AG10803 (cell line): ENCODE results near the gene PSME1.
"Not testable (repeated sequence)": the region's sequence is repeated elsewhere in the genome, so short reads cannot be mapped to it uniquely, and the experiment has no call there.

ENCODE experiments used
- DNase-seq: peaks from one replicate; pipeline ENCODE4 v3.0.0; 2010; ENCODE audit warnings: low read depth
- H3K4me3 ChIP-seq: 2 replicates; pipeline ENCODE4 v1.5.1; 2011; ENCODE audit warnings: mild to moderate bottlenecking, low read length, control low read depth
- TF ChIP-seq, protein P1 (sequence below): conservative IDR thresholded peaks from 2 replicates; pipeline ENCODE4 v1.5.1; 2011; ENCODE audit warnings: mild to moderate bottlenecking, low read length, control low read depth, inconsistent platforms

The PSME1 gene

DNA sequence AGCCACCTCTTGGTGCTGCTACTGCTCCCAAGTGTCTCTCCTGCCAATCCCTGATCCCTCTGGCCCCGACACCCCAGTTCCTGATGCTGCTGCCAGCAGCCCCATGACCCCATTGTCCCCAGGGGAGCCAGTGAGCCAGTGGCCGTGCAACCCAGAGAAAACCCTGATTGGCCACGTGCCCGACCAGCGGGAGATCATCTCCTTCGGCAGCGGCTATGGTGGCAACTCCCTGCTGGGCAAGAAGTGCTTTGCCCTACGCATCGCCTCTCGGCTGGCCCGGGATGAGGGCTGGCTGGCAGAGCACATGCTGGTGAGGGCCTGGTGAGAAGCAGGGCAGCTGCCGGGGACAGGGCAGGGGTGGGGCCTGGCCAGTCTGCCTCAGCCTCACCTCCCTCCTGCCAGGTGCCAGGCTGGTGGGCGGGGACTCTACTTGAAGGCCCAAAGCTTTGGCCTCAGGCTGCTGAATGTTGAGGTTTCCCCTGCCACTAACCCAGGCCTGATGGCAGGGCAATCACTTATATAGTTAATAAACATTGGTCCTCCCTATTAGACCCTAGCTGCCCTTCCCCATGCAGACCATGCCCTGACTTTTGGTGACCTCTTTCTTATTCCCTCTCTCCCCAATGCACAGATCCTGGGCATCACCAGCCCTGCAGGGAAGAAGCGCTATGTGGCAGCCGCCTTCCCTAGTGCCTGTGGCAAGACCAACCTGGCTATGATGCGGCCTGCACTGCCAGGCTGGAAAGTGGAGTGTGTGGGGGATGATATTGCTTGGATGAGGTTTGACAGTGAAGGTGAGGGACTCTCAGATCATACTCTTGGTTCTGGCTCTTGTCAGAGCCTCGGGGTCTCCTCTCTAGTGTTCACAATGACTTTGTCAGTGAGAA, 36.8 kb upstream of the PSME1 start:
- no peak for DNase-seq
- H3K4me3 ChIP-seq, result no peak overlapping the region
- TF ChIP-seq, protein P1, sequence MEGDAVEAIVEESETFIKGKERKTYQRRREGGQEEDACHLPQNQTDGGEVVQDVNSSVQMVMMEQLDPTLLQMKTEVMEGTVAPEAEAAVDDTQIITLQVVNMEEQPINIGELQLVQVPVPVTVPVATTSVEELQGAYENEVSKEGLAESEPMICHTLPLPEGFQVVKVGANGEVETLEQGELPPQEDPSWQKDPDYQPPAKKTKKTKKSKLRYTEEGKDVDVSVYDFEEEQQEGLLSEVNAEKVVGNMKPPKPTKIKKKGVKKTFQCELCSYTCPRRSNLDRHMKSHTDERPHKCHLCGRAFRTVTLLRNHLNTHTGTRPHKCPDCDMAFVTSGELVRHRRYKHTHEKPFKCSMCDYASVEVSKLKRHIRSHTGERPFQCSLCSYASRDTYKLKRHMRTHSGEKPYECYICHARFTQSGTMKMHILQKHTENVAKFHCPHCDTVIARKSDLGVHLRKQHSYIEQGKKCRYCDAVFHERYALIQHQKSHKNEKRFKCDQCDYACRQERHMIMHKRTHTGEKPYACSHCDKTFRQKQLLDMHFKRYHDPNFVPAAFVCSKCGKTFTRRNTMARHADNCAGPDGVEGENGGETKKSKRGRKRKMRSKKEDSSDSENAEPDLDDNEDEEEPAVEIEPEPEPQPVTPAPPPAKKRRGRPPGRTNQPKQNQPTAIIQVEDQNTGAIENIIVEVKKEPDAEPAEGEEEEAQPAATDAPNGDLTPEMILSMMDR, result no peak

DNA sequence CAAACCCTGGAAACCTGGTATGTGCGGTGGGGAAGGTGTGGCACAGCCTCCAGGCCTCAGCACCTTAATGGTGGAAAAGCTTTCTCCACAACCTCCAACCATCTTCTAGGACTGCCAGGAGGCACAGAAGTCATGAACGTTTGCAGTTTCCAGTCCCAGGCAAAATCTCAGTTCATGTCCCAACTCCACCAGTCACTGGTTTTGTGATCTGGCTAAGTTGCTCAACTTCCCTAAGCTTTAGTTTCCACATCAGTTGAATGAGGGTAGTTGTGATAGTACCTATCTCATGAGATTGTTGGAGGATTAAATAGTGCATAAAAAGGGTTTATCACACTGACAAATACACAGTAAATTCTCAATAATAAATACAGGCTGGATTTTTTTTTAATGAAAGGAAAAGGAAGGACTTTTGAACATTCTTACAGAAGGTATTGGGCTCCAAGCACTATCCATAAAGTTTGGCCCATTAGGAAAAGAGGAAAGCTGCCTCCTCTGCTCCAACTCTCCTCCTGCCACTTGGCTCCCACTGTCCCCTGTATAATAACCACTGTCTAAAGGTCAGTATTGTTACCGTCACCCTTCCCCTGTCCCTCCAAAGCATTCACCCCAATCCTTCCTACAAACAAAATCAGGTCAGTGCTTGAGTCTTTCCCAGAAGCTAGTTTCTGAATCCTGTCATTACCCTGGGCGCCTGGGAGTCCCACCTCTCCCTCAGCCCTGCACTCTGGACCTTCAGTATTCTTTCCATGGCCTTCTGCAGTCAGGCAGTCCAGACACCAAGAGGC, 35.6 kb upstream of the PSME1 start:
- TF ChIP-seq, protein P1, result no peak
- DNase-seq, result no peak
- no peak overlapping the region for H3K4me3 ChIP-seq

DNA sequence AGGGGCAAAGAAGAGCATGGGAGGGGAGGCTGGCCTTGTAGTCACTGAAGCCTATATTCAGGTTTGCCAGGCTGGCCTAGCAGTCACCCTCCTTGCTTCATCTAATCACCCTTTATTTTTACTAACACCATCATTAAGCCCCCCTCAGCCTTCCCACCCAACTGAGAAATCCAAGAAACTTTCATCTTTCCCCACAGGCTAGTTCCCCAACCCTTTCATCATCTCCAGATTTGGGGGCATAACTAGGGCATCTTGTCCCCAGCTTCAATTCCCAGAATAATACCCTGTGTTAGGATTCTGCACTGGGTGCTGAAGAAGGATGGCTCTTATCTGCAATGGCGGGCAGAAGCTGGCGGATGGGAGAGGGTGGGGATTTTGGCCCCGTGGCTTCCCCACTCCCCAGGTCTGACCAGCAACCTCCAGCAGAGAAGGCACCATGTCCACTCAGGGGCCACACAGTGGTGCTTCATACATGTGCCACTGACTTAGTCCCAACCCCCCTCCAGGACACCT, 35.0 kb upstream of the PSME1 start:
- TF ChIP-seq, protein P1, result no peak
- no peak overlapping the region for H3K4me3 ChIP-seq
- DNase-seq, result no peak

DNA sequence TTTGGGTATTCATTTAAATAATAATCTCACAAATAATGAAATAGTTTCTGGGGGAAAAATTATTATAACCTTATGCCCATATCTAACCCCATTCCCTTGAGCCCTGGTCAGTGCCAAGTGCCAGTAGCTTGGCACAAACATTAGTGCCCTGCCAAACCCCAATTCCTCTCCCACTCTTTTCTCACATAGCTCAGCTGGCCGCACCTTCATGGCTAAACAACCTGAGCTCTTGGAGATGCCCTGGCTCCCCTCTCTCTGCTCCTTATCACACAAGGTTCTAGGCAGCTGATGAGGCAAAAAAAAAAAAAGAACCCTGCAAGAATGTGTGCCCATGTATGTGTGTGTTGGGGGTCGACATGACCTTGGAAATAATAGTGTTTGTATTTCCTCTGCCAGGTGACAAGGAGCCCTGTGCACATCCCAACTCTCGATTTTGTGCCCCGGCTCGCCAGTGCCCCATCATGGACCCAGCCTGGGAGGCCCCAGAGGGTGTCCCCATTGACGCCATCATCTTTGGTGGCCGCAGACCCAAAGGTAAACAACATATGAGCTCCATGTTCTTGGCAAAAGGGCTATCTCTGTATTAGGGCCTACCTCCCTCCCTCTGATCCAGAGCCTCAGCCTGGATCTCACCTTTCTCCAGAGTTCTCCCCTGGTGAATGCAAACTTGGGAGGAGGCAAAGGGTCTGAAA, 33.5 kb upstream of the PSME1 start:
- TF ChIP-seq, protein P1, result no peak
- H3K4me3 ChIP-seq, result no peak overlapping the region
- DNase-seq, result no peak

DNA sequence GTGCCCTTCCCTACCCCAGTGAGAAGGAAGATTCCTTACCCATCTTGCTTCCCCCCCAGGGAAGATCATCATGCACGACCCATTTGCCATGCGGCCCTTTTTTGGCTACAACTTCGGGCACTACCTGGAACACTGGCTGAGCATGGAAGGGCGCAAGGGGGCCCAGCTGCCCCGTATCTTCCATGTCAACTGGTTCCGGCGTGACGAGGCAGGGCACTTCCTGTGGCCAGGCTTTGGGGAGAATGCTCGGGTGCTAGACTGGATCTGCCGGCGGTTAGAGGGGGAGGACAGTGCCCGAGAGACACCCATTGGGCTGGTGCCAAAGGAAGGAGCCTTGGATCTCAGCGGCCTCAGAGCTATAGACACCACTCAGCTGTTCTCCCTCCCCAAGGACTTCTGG, 32.5 kb upstream of the PSME1 start:
- no peak overlapping the region for H3K4me3 ChIP-seq
- DNase-seq, result no peak
- TF ChIP-seq, protein P1, result no peak

DNA sequence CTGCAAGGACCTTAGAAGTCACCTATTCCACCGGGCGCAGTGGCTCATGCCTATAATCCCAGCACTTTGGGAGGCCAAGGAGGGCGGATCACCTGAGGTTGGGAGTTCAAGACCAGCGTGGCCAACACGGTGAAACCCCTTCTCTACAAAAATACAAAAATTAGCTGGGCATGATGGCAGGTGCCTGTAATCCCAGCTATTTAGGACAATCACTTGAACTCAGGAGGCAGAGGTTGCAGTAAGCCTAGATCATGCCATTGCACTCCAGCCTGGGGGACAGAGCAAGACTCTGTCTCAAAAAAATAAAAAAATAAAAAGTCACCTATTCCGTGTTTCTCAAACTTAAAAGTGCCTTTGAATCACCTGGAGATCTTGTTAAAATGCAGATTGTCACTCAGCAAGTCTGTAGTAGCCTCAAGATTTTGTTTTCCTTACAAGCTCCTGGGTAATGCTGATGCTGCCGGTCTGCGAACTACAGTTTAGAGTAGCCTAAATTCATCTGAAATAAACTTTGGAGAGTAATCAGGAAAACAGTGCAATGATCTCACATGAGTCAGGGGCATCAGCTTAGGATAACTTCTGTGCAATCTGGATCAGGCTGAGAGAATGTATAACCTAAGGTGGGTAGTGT, 30.3 kb upstream of the PSME1 start:
- not testable (repeated sequence) for H3K4me3 ChIP-seq

DNA sequence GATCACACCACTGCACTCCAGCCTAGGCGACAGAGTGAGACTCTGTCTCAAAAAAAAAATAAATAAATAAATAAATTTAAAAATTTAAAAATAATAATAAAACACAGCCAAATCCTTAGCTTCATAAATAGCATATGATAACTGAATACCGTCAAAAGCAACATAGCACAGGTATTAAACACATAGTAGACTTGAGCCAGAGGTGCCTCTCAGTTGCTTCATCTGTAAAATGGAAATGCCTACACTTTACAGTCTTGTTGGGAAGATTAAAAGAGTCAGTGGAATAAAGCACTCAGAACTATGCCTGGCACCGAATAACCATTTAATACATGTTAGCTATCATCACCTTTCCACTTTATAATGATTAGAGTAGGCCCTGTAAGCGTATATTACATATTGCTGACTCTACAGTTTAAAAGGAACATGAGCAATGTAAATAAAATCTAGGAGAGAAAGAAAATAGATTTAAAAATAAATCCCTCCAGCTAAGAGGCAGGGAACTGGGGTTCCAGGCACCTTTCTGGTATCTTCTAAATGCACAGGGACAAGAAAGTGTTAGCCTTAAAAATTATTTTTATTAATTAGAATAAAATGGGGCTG, 29.2 kb upstream of the PSME1 start:
- no peak for DNase-seq
- TF ChIP-seq, protein P1, result no peak
- no peak overlapping the region for H3K4me3 ChIP-seq

More for the DNA sequence above, 30.3 kb upstream of the PSME1 start:
- not testable (repeated sequence) for DNase-seq
